HepG2 (cell line): ENCODE results near the gene TBKBP1. TPM values are rescaled to one million over a fixed set of nuclear protein-coding genes. Genes with fewer than 3 reads are reported as not detected.

ENCODE experiments used
- ARNT2 ChIP-seq: sonication (generic); formaldehyde crosslinking; IDR thresholded peaks from 2 replicates; pipeline ENCODE4 v1.8.0; 2022; ENCODE audit warnings: mild to moderate bottlenecking, low read depth, missing genetic modification reagents, moderate library complexity
- ATF4 ChIP-seq, 2 experiments: fragments of 450-650 bp in 1 of 2; sonication (generic) in 1 of 2; formaldehyde crosslinking; IDR thresholded peaks; 2 replicates each; pipeline versions ENCODE4 v1.5.0 to v1.8.0; 2020 to 2022; ENCODE audit warnings: mild to moderate bottlenecking in 1 of 2, missing genetic modification reagents in 1 of 2
- HNF1A ChIP-seq, 2 experiments: sonication (generic) in 1 of 2; formaldehyde crosslinking in 1 of 2; IDR thresholded peaks; 2 replicates each; pipeline versions ENCODE4 v1.4.0 to v1.6.1; 2016 to 2020; ENCODE audit warnings: borderline replicate concordance in 1 of 2, low read depth in 1 of 2, mild to moderate bottlenecking in 1 of 2, missing genetic modification reagents in 1 of 2
- MAFF ChIP-seq: IDR thresholded peaks from 2 replicates; pipeline ENCODE4 v1.6.1; 2011; ENCODE audit warnings: low read depth, low read length, improper control_type of control experiment
- MATR3 ChIP-seq: sonication (generic); formaldehyde crosslinking; IDR thresholded peaks from 2 replicates; pipeline ENCODE4 v1.4.0; 2020; ENCODE audit warnings: missing genetic modification reagents
- MED1 ChIP-seq: sonication (generic); formaldehyde crosslinking; IDR thresholded peaks from 2 replicates; pipeline ENCODE4 v1.4.0; 2020; ENCODE audit warnings: missing genetic modification reagents
- NFKB2 ChIP-seq: sonication (generic); formaldehyde crosslinking; IDR thresholded peaks from 2 replicates; pipeline ENCODE4 v1.4.0; 2020; ENCODE audit warnings: missing genetic modification reagents, borderline replicate concordance
- PHF8 ChIP-seq: sonication (generic); formaldehyde crosslinking; IDR thresholded peaks from 2 replicates; pipeline ENCODE4 v1.5.0; 2020; ENCODE audit warnings: missing genetic modification reagents
- TMF1 ChIP-seq: sonication (generic); formaldehyde crosslinking; IDR thresholded peaks from 2 replicates; pipeline ENCODE4 v1.8.1; 2022; ENCODE audit warnings: low read depth, missing genetic modification reagents
- ZKSCAN1 ChIP-seq: fragments of 150-350 bp; IDR thresholded peaks from 2 replicates; pipeline ENCODE4 v1.6.1; 2014; ENCODE audit warnings: low read length
- ZNF20 ChIP-seq: sonication (generic); formaldehyde crosslinking; IDR thresholded peaks from 2 replicates; pipeline ENCODE4 v1.4.0; 2020; ENCODE audit warnings: mild to moderate bottlenecking, moderate library complexity, missing genetic modification reagents
- ZNF260 ChIP-seq: sonication (generic); formaldehyde crosslinking; IDR thresholded peaks from 2 replicates; pipeline ENCODE4 v1.4.0; 2020; ENCODE audit warnings: missing genetic modification reagents, low read depth, mild to moderate bottlenecking, borderline replicate concordance
- ZNF296 ChIP-seq: sonication (generic); formaldehyde crosslinking; conservative IDR thresholded peaks from 2 replicates; pipeline ENCODE4 v1.5.0; 2020; ENCODE audit warnings: mild to moderate bottlenecking, missing genetic modification reagents
- ZNF337 ChIP-seq: sonication (generic); formaldehyde crosslinking; IDR thresholded peaks from 2 replicates; pipeline ENCODE4 v1.5.1; 2020; ENCODE audit warnings: missing genetic modification reagents, low read depth, mild to moderate bottlenecking, borderline replicate concordance
- ZNF354B ChIP-seq: sonication (generic); formaldehyde crosslinking; IDR thresholded peaks from 2 replicates; pipeline ENCODE4 v1.8.0; 2022; ENCODE audit warnings: mild to moderate bottlenecking, missing genetic modification reagents
- ZNF547 ChIP-seq: sonication (generic); formaldehyde crosslinking; IDR thresholded peaks from 2 replicates; pipeline ENCODE4 v1.5.1; 2020; ENCODE audit warnings: mild to moderate bottlenecking, missing genetic modification reagents
- ZNF691 ChIP-seq: sonication (generic); formaldehyde crosslinking; IDR thresholded peaks from 2 replicates; pipeline ENCODE4 v1.4.0; 2020; ENCODE audit warnings: missing genetic modification reagents, low read depth, mild to moderate bottlenecking, borderline replicate concordance
- ZNF749 ChIP-seq: sonication (generic); formaldehyde crosslinking; IDR thresholded peaks from 2 replicates; pipeline ENCODE4 v1.8.0; 2022; ENCODE audit warnings: mild to moderate bottlenecking, missing genetic modification reagents, moderate library complexity, borderline replicate concordance
- ZNF773 ChIP-seq: sonication (generic); formaldehyde crosslinking; IDR thresholded peaks from 2 replicates; pipeline ENCODE4 v1.4.0; 2020; ENCODE audit warnings: missing genetic modification reagents, borderline replicate concordance
- polyA plus RNA-seq, 8 experiments: library from polyadenylated mRNA; depleted of rRNA in 3 of 8; stranded (reverse) in 7 of 8; unstranded in 1 of 8; fragments of >200 nt; fragmentation: Illumina TruSeq in 4 of 8; extraction: Trizol in 4 of 8; gene quantifications; 2 replicates each; pipeline versions ENCODE4 v1.2.1 to v1.2.3, GENCODE V29; 2011 to 2016; ENCODE audit warnings: low read depth in 4 of 8, missing spikeins in 1 of 8, mixed read lengths in 1 of 8; ENCODE audit not compliant: insufficient read depth in 1 of 8
- total RNA-seq, 5 experiments: library from RNA; depleted of rRNA; stranded (reverse); fragments of >200 nt; fragmentation: Illumina TruSeq; extraction: Trizol; gene quantifications; 2 replicates each; pipeline ENCODE4 v1.2.3, GENCODE V29; 2016; ENCODE audit warnings: low read depth in 1 of 5

The TBKBP1 gene
- total and polyA plus RNA-seq, 2 of the 13 experiments (the other 11 are each of a cell fraction or from before 2014, with no cell fraction given), result 2.6 to 7.0 TPM

- TF ChIP-seq ZNF296 (no peak), ZNF773 (CRISPR knock-in tag) (no peak), ZNF337 (CRISPR knock-in tag) (no peak), ZNF547 (no peak), PHF8 (no peak), MATR3 (no peak), ZNF354B (no peak), ATF4 (CRISPR knock-in tag; IDR thresholded peaks at IDR 0.05) (no peak), ZNF749 (CRISPR knock-in tag) (no peak), HNF1A (IDR thresholded peaks at IDR 0.05; ENCODE audit: low read depth) (no peak), HNF1A (CRISPR knock-in tag; IDR thresholded peaks at IDR 0.05; ENCODE audit: borderline replicate concordance) (no peak), ZKSCAN1 (no peak), ZNF20 (CRISPR knock-in tag) (no peak), TMF1 (CRISPR knock-in tag) (no peak), NFKB2 (CRISPR knock-in tag) (0 out of 2 replicates have a peak, but pooled peaks have one; percentile 15), MED1 (no peak), ZNF260 (CRISPR knock-in tag) (no peak), MAFF (no peak), ZNF691 (CRISPR knock-in tag) (no peak), ARNT2 (CRISPR knock-in tag) (peak; percentile 63; the same call in 1 of the 2 replicates)
These were observed 48.6 kb downstream of the TBKBP1 start (continued) for GRCh38 chr17:47742319-47743181.
